Measurements from ENCODE around the gene SLC34A1.

Gene SLC34A1

GRCh38 chr5:177402271-177403043 lies 18.2 kb downstream of the SLC34A1 start:
- Histone ChIP-seq H3K4me1 (peaks cover 8% of the 10 kb centered on the region), H3K4me3 (ENCODE audit: low read depth, low read length) (peak overlapping the region; percentile 66), H3K27me3 (no peaks in the 10 kb centered on the region), H3K9me3 (no peaks in the 10 kb centered on the region), H3K36me3 (no peaks in the 10 kb centered on the region)
- DNase-seq = peak; percentile 88
- TF ChIP-seq CTCF (IDR thresholded peaks at IDR 0.05; ENCODE audit: low read depth, low read length) = peak; percentile 61

DNA sequence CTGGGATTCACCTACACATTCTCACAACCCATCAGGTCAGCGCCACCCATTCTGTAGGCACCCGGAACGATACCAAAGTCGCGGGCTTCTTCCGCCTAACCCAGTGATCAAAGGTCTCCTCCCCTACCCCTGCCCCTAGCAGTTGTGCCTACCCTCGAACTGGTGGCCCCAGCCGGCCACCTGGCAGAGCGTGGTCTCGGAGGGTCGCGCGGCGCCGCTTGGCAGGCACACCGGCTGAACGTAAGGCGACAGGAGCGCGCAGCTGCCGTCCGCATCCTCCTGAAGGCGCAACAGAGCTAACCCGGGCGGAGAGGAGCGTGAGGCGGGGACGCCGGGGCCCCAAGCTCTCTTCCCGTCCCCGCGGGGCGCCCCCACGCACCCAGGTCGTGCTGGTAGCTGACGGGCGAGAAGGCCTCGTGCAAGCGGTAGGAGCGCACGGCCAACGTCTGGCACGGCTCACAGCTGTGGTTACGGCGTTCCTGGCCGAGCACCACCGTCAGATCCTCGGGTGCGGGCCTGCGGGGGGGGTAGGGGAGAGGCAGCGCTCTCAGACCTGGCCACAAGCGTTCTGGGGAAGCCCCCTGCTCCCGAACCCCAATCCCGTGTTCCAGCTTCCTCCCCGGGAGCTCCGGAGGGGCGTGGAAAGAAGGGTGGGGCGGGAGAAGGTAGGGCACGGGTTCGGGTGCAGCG lies 19.0 kb downstream of the SLC34A1 start:
- H3K4me3 ChIP-seq (ENCODE audit: low read depth, low read length) = peak overlapping the region; percentile 66
- no peaks in the 10 kb centered on the region for H3K9me3 ChIP-seq
- peaks cover 8% of the 10 kb centered on the region for H3K4me1 ChIP-seq
- TF ChIP-seq CTCF (IDR thresholded peaks at IDR 0.05; ENCODE audit: low read depth, low read length) = no peak
- H3K27me3 ChIP-seq = no peaks in the 10 kb centered on the region
- H3K36me3 ChIP-seq = no peaks in the 10 kb centered on the region
- peak; percentile 67 for DNase-seq

DNA sequence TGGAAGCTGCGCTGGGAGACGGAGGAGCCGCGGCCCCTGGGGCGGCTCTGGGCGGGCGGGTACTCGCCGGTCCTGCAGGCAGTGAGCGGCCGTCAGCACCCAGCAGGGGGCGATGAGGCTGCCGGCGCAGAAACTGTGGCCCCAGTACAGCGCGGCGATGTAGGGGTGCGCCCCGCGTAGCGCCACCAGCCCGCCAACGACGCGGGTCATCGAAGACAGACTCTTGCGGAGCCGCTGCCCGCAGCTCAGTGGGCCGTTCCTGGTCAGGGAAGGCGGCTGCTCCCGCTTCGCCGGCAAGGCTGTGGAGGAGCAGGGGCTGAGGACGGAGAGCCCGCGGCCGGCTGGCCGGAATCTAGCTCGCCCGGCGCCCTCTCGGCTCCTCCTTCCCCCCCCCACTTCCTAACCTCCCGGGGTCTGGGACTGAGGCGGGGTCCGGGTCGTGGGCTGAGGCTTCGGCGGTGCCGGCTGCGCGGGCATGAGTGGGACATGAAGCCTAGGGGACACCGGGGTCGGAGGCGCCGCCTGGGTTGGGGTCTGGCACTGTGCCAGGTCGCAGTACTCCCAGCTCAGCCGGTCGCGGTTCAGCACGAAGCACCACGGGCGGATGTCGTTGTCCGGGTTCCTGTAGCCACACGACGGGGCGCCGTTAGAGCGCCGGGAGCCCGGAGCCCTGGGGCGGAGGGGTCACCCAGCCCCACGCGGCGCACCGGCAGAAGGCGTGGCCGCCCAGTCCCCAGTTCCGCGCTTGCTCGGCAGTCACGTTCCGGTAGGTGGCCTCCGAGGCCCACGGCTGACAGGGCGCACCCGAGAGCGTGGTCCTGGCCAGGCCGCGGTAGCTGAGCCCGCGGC lies 19.8 kb downstream of the SLC34A1 start:
- Histone ChIP-seq H3K4me1 (peaks cover 8% of the 10 kb centered on the region), H3K36me3 (no peaks in the 10 kb centered on the region), H3K27me3 (no peaks in the 10 kb centered on the region)

GRCh38 chr5:177404641-177405179 lies 20.5 kb downstream of the SLC34A1 start:
- peak; percentile 35 for DNase-seq
- Histone ChIP-seq H3K27me3 (no peaks in the 10 kb centered on the region), H3K9me3 (no peaks in the 10 kb centered on the region), H3K4me1 (peaks cover 8% of the 10 kb centered on the region), H3K36me3 (no peaks in the 10 kb centered on the region), H3K4me3 (ENCODE audit: low read depth, low read length) (peak overlapping the region; percentile 66)
- no peak for TF ChIP-seq CTCF (IDR thresholded peaks at IDR 0.05; ENCODE audit: low read depth, low read length)

More for the DNA sequence above, 19.8 kb downstream of the SLC34A1 start:
- peak; percentile 75 for TF ChIP-seq CTCF (IDR thresholded peaks at IDR 0.05; ENCODE audit: low read depth, low read length)
- no peaks in the 10 kb centered on the region for H3K9me3 ChIP-seq
- DNase-seq = peak; percentile 92
- H3K4me3 ChIP-seq (ENCODE audit: low read depth, low read length) = peak overlapping the region; percentile 66

GRCh38 chr5:177405312-177405711 lies 21.1 kb downstream of the SLC34A1 start:
- H3K9me3 ChIP-seq = no peaks in the 10 kb centered on the region
- no peak for TF ChIP-seq CTCF (IDR thresholded peaks at IDR 0.05; ENCODE audit: low read depth, low read length)
- H3K36me3 ChIP-seq = no peaks in the 10 kb centered on the region
- DNase-seq = no peak
- H3K4me1 ChIP-seq = peaks cover 8% of the 10 kb centered on the region
- peak overlapping the region; percentile 66; the same call in 1 of the 2 replicates for H3K4me3 ChIP-seq (ENCODE audit: low read depth, low read length)
- no peaks in the 10 kb centered on the region for H3K27me3 ChIP-seq
